MM.1S (cell line): Measurements from ENCODE around the gene VAT1.

Experiments used
- CTCF ChIP-seq: fragments of 300-600 bp; sonication (generic); IDR thresholded peaks from 2 replicates; pipeline ENCODE4 v1.5.1; 2016; ENCODE audit warnings: antibody characterized with exemption, low read length, mixed read lengths
- EZH2 ChIP-seq: fragments of 300-600 bp; sonication (generic); optimal IDR thresholded peaks from 2 replicates; pipeline ENCODE3; 2017; ENCODE audit warnings: low read depth, mild to moderate bottlenecking, antibody characterized with exemption, low read length, mixed read lengths

- TF ChIP-seq CTCF (no peak), EZH2 (no peak)
Measured at GRCh38 chr17:43068570-43069367, 46.6 kb upstream of the VAT1 start.
